ENCODE results near the gene METTL16.

DNA sequence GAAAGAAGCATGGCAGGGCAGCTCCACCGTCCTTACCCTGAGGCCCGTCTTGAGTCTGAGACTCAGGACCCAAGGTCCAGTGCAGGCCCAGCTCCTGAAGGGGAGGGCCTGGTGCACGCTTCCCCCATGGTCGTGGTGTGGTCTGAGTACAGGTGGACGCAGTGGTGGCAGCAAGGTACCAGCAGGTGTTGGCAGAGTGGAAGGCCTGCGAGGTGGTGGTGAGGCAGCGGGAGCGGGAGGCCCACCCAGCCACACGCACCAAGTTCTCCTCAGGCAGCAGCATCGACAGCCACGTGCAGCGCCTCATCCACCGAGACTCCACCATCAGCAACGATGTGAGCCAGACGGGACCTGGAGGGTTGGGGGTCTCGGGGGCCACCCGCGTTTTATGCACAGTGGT lies 138.5 kb downstream of the METTL16 start:
- TF ChIP-seq, protein P1, sequence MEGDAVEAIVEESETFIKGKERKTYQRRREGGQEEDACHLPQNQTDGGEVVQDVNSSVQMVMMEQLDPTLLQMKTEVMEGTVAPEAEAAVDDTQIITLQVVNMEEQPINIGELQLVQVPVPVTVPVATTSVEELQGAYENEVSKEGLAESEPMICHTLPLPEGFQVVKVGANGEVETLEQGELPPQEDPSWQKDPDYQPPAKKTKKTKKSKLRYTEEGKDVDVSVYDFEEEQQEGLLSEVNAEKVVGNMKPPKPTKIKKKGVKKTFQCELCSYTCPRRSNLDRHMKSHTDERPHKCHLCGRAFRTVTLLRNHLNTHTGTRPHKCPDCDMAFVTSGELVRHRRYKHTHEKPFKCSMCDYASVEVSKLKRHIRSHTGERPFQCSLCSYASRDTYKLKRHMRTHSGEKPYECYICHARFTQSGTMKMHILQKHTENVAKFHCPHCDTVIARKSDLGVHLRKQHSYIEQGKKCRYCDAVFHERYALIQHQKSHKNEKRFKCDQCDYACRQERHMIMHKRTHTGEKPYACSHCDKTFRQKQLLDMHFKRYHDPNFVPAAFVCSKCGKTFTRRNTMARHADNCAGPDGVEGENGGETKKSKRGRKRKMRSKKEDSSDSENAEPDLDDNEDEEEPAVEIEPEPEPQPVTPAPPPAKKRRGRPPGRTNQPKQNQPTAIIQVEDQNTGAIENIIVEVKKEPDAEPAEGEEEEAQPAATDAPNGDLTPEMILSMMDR (IDR thresholded peaks at IDR 0.05) = no peak
- TF ChIP-seq POLR2A (IDR thresholded peaks at IDR 0.05) = no peak
